HG03571 (cell line): ENCODE data around the gene FBXW4.

ENCODE experiments used
- ATAC-seq: cut with Tn5 transposase; IDR thresholded peaks from one replicate; pipeline ENCODE4 v1.9.1; 2021; ENCODE audit not compliant: unreplicated experiment

Gene FBXW4

DNA sequence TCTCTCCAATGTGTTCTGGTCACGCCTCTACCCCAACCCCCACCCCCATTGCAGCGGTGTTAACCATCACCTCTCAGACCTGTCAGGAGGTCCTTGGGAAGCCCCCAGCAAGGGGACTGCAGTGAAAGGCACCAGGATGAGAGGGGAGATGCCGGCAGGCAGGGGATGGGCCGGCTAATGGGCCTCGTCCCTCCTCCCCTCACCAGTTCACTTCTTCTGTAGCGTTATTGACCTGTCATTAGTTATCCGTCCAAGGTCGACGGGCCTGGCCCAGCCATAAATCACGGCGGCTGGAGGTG is 125.7 kb downstream of the FBXW4 start:
- no peak for ATAC-seq

GRCh38 chr10:101568054-101568745 is 126.8 kb downstream of the FBXW4 start:
- no peak for ATAC-seq

GRCh38 chr10:101567165-101568006 is 127.6 kb downstream of the FBXW4 start:
- ATAC-seq: no peak

- ATAC-seq: no peak
Measured at GRCh38 chr10:101566333-101567164, 128.4 kb downstream of the FBXW4 start.

GRCh38 chr10:101565936-101566332 is 129.0 kb downstream of the FBXW4 start:
- ATAC-seq: no peak

DNA sequence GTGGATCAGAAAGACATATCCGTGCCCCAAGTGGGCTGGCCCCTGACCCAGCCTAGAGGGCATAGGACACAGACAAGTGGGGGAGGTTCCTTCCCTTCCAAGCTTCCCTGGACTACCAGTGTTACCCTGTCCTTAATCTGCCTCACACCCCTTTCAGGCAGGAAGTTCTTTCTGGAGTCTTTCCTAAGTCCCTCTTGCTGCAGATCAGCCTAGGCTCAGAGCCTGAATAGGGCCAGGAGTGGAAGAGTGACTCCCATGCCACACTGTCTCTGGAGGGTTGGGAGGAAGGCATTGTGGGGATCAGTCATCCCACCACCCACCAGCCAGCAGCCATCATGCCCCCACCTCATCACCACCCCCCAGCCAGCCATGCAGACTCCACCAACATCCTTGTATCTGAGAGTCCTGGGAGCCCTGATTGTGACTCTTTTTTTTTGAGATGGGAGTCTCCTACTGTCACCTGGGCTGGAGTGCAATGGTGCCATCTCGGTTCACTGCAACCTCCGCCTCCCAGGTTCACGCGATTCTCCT is 129.5 kb downstream of the FBXW4 start:
- no peak for ATAC-seq

DNA sequence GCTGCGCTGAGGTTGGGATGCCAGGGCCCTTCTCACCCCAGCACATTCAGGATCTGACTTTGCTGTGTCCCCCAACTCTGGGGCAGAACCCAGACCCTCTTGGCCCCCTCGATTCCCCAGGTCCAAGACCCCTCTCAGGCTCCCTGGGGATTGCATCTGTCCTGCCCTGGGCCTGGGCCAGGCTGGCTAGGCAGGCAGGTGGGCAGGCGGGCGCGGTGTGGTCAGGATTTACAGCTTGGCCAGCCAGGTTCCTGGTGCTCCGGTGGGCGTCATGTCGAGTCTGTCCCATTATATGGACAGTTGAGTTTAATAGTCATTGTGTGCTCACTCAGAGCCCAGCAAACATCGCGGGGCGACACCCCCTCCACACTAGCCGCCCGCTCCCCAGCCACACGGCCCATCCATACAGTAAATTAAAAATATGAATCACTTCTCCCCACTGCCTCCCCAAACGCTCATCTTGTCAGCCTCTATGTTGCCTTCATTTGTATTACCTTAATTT is 130.4 kb downstream of the FBXW4 start:
- no peak for ATAC-seq

GRCh38 chr10:101563497-101564040 is 131.4 kb downstream of the FBXW4 start:
- no peak for ATAC-seq

GRCh38 chr10:101563007-101563406 is 132.0 kb downstream of the FBXW4 start:
- ATAC-seq: no peak

DNA sequence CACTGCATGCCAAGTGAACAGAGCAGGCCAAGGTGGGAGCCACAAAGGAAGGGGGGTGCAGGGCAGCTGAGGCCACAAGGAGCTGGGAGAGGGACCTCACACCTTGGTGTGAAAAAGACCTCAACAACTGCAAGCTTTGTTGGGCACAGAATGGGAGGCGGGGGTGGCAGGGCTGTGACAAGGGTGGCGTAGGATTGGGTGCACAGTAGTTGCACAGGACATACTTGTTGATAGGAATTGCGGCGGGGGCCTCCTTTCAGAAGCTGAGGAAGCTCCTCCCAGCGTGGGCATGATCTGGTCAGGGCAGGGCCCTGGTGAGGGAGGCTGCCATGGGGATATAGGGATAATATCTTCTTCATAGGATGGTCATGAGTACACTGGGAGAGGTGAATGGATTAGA is 132.7 kb downstream of the FBXW4 start:
- ATAC-seq: no peak

DNA sequence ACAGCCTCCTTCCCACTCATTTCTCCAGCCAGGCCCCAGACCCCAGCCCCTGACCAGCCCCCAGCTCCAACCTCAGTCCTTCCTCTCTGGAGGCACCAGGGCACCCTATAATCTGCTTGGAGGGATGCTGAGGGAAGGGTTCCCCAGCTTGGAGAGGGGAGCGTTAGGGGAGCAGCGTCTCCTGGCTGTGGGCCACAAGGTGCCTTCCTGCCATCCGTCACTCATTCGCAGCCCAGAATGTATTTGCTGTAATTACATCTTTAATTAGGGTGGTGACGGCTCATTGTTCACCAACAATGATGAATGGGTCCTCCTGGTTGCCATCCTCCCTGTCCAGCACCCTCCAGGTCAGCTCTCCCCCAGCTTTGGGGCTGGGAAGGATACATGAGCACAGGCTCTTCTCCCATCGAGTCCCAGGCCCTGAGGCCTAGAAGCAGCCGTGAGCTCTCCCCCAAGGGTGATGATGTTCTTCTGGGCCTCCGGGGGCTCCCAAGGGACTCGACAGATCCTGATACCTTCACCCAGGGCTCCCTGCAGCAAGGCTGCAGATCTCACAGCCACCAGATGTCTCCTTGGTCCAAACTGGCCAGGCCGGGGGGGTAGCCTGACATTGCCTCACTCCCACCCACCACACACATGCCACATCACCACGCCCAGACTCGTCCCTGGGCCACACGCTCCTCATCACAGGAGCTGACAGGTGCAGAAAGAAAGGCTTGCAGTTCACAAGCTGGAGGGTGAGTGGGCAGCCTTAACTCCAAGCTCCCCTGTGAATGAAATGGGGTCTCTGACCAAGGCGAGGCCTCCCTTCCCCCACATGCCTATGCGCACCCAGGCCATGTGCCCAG is 133.7 kb downstream of the FBXW4 start:
- ATAC-seq: no peak
